Measurements from ENCODE around the gene KIF2C. TPM values are rescaled to one million over a fixed set of nuclear protein-coding genes. Genes with fewer than 3 reads are reported as not detected.
"Not testable (repeated sequence)": the region's sequence is repeated elsewhere in the genome, so short reads cannot be mapped to it uniquely, and the experiment has no call there.

Gene KIF2C
- total RNA-seq, 1 experiment from 2014 or later, result 54.1 TPM

- DNase-seq, result no peak
- H3K9me3 ChIP-seq, result no peaks in the 10 kb centered on the region
- H3K4me3 ChIP-seq, result peak overlapping the region; percentile 62
- H3K36me3 ChIP-seq, result peaks cover 32% of the 10 kb centered on the region
- H3K27me3 ChIP-seq, result no peaks in the 10 kb centered on the region
Observed at GRCh38 chr1:44801491-44802305, 62.1 kb downstream of the KIF2C start.

GRCh38 chr1:44802306-44803061 is 62.8 kb downstream of the KIF2C start:
- no peaks in the 10 kb centered on the region for H3K9me3 ChIP-seq

GRCh38 chr1:44803062-44803311 is 63.4 kb downstream of the KIF2C start:
- no peak for DNase-seq
- H3K27me3 ChIP-seq, result no peaks in the 10 kb centered on the region
- no peak overlapping the region for H3K4me3 ChIP-seq
- no peaks in the 10 kb centered on the region for H3K9me3 ChIP-seq
- H3K36me3 ChIP-seq, result peaks cover 32% of the 10 kb centered on the region

More at GRCh38 chr1:44802306-44803061, 62.8 kb downstream of the KIF2C start:
- Histone ChIP-seq H3K27me3 (no peaks in the 10 kb centered on the region), H3K36me3 (peaks cover 32% of the 10 kb centered on the region), H3K4me3 (no peak overlapping the region)
- no peak for DNase-seq

- no peak for DNase-seq
- no peak overlapping the region for H3K4me3 ChIP-seq
- peaks cover 32% of the 10 kb centered on the region for H3K36me3 ChIP-seq
Observed at GRCh38 chr1:44803312-44804095, 63.9 kb downstream of the KIF2C start.

GRCh38 chr1:44805311-44806024 is 65.8 kb downstream of the KIF2C start:
- H3K36me3 ChIP-seq, result peaks cover 32% of the 10 kb centered on the region

More at GRCh38 chr1:44803312-44804095, 63.9 kb downstream of the KIF2C start:
- H3K9me3 ChIP-seq, result no peaks in the 10 kb centered on the region
- H3K27me3 ChIP-seq, result no peaks in the 10 kb centered on the region

GRCh38 chr1:44806025-44806703 is 66.5 kb downstream of the KIF2C start:
- no peaks in the 10 kb centered on the region for H3K9me3 ChIP-seq
- H3K27me3 ChIP-seq, result no peaks in the 10 kb centered on the region
- DNase-seq, result no peak
- peaks cover 32% of the 10 kb centered on the region for H3K36me3 ChIP-seq
- no peak overlapping the region for H3K4me3 ChIP-seq

More at GRCh38 chr1:44805311-44806024, 65.8 kb downstream of the KIF2C start:
- Histone ChIP-seq H3K9me3 (no peaks in the 10 kb centered on the region), H3K4me3 (no peak overlapping the region), H3K27me3 (no peaks in the 10 kb centered on the region)
- no peak for DNase-seq

GRCh38 chr1:44806704-44807363 is 67.2 kb downstream of the KIF2C start, which contains the start of gene DYNLT4:
DYNLT4 (minus strand) TSS chr1:44807351; CDS start chr1:44806668, 683 bp downstream.
- H3K27me3 ChIP-seq, result no peaks in the 10 kb centered on the region
- no peaks in the 10 kb centered on the region for H3K9me3 ChIP-seq
- peak within 1 kb of the TSS; percentile 19 for H3K4me3 ChIP-seq
- H3K36me3 ChIP-seq, result peaks cover 31% of the 10 kb centered on the region
- DNase-seq, result no peak

- H3K27me3 ChIP-seq, result no peaks in the 10 kb centered on the region
- peak; percentile 99 for DNase-seq
- peak overlapping the region; percentile 19; the same call in 1 of the 2 replicates for H3K4me3 ChIP-seq
- no peaks in the 10 kb centered on the region for H3K9me3 ChIP-seq
- peaks cover 25% of the 10 kb centered on the region for H3K36me3 ChIP-seq
Observed at GRCh38 chr1:44807364-44808062, 67.9 kb downstream of the KIF2C start.

- Histone ChIP-seq H3K9me3 (no peaks in the 10 kb centered on the region), H3K4me3 (peak within 1 kb of the TSS; percentile 19), H3K36me3 (peaks cover 24% of the 10 kb centered on the region), H3K27me3 (no peaks in the 10 kb centered on the region)
- peak; percentile 82 for DNase-seq
Observed at GRCh38 chr1:44808063-44808937, 68.7 kb downstream of the KIF2C start, which contains the start of gene BTBD19. BTBD19 (plus strand) TSS chr1:44808523; CDS start chr1:44808821, 298 bp downstream.

- H3K27me3 ChIP-seq, result no peaks in the 10 kb centered on the region
- H3K9me3 ChIP-seq, result no peaks in the 10 kb centered on the region
- peak overlapping the region; percentile 19 for H3K4me3 ChIP-seq
- H3K36me3 ChIP-seq, result peaks cover 15% of the 10 kb centered on the region
- DNase-seq, result peak; percentile 24
Observed at GRCh38 chr1:44808938-44809917, 69.6 kb downstream of the KIF2C start.

- peak; percentile 92 for DNase-seq
- no peak overlapping the region for H3K4me3 ChIP-seq
Observed at GRCh38 chr1:44810101-44810761, 70.6 kb downstream of the KIF2C start.

GRCh38 chr1:44810762-44811105 is 71.1 kb downstream of the KIF2C start:
- H3K36me3 ChIP-seq, H3K27me3 ChIP-seq, H3K9me3 ChIP-seq, H3K4me3 ChIP-seq, DNase-seq: not testable (repeated sequence)

More at GRCh38 chr1:44810101-44810761, 70.6 kb downstream of the KIF2C start:
- Histone ChIP-seq H3K36me3 (peaks cover 7% of the 10 kb centered on the region), H3K27me3 (no peaks in the 10 kb centered on the region), H3K9me3 (no peaks in the 10 kb centered on the region)

GRCh38 chr1:44811234-44811633 is 71.6 kb downstream of the KIF2C start:
- Histone ChIP-seq H3K4me3 (no peak overlapping the region), H3K27me3 (no peaks in the 10 kb centered on the region), H3K36me3 (peaks cover 3% of the 10 kb centered on the region), H3K9me3 (no peaks in the 10 kb centered on the region)
- DNase-seq, result no peak
